Neural cell (in vitro differentiated cells): ENCODE results near the gene HDAC4.

Experiments
- EP300 ChIP-seq: fragments of 450-650 bp; conservative IDR thresholded peaks from 2 replicates; pipeline ENCODE4 v1.6.1; 2014; ENCODE audit warnings: antibody characterized with exemption, mild to moderate bottlenecking, moderate library complexity; ENCODE audit not compliant: poor library complexity, severe bottlenecking
- EZH2 ChIP-seq: fragments of 200-600, 300-800 bp; shearing (Covaris generic), sonication (generic); IDR thresholded peaks from 2 replicates; pipeline ENCODE4 v1.6.1; 2014; ENCODE audit warnings: antibody characterized with exemption, low read length, borderline replicate concordance, mild to moderate bottlenecking; ENCODE audit not compliant: insufficient read depth, poor library complexity, severe bottlenecking
- MXI1 ChIP-seq: fragments of 450-650 bp; conservative IDR thresholded peaks from 2 replicates; pipeline ENCODE4 v1.6.1; 2014; ENCODE audit warnings: antibody characterized with exemption, mild to moderate bottlenecking; ENCODE audit not compliant: poor library complexity, severe bottlenecking
- POLR2AphosphoS5 ChIP-seq: IDR thresholded peaks from 2 replicates; pipeline ENCODE4 v1.6.1; 2012
- RAD21 ChIP-seq: fragments of 450-650 bp; conservative IDR thresholded peaks from 2 replicates; pipeline ENCODE4 v1.6.1; 2014; ENCODE audit warnings: antibody characterized with exemption, mild to moderate bottlenecking, moderate library complexity
- TAF1 ChIP-seq: IDR thresholded peaks from 2 replicates; pipeline ENCODE4 v1.6.1; 2012; ENCODE audit warnings: low read depth
- TF ChIP-seq, protein P1 (sequence below): fragments of 450-650 bp; IDR thresholded peaks from 2 replicates; pipeline ENCODE4 v1.5.1; 2014; ENCODE audit warnings: antibody characterized with exemption, mild to moderate bottlenecking, moderate library complexity; ENCODE audit not compliant: poor library complexity, severe bottlenecking
- TF ChIP-seq, protein P2 (sequence below): IDR thresholded peaks from 2 replicates; pipeline ENCODE4 v1.6.1; 2012; ENCODE audit warnings: borderline replicate concordance

DNA sequence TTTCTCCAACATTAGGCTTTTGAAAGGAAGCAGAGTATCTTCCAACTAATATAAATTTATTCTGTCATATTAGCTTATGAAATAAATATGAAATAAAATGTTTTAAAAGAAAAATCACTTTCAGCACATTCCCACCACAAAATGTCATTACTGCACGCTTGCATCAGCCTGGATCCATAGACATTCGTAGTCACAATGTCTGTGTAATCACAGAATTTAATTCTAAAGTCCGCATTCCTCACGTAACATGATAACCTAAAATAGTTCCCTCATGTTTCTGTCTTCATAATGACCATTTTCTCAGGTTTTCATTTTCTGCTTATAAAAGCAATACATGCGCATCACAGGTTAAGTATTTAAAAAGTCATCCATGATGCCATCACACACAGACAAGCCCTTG lies 47.1 kb downstream of the HDAC4 start:
- TF ChIP-seq EZH2 (no peak), EP300 (no peak), RAD21 (no peak), TAF1 (no peak), POLR2AphosphoS5 (no peak), MXI1 (no peak)
- TF ChIP-seq, protein P1, sequence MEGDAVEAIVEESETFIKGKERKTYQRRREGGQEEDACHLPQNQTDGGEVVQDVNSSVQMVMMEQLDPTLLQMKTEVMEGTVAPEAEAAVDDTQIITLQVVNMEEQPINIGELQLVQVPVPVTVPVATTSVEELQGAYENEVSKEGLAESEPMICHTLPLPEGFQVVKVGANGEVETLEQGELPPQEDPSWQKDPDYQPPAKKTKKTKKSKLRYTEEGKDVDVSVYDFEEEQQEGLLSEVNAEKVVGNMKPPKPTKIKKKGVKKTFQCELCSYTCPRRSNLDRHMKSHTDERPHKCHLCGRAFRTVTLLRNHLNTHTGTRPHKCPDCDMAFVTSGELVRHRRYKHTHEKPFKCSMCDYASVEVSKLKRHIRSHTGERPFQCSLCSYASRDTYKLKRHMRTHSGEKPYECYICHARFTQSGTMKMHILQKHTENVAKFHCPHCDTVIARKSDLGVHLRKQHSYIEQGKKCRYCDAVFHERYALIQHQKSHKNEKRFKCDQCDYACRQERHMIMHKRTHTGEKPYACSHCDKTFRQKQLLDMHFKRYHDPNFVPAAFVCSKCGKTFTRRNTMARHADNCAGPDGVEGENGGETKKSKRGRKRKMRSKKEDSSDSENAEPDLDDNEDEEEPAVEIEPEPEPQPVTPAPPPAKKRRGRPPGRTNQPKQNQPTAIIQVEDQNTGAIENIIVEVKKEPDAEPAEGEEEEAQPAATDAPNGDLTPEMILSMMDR = no peak
- TF ChIP-seq, protein P2, sequence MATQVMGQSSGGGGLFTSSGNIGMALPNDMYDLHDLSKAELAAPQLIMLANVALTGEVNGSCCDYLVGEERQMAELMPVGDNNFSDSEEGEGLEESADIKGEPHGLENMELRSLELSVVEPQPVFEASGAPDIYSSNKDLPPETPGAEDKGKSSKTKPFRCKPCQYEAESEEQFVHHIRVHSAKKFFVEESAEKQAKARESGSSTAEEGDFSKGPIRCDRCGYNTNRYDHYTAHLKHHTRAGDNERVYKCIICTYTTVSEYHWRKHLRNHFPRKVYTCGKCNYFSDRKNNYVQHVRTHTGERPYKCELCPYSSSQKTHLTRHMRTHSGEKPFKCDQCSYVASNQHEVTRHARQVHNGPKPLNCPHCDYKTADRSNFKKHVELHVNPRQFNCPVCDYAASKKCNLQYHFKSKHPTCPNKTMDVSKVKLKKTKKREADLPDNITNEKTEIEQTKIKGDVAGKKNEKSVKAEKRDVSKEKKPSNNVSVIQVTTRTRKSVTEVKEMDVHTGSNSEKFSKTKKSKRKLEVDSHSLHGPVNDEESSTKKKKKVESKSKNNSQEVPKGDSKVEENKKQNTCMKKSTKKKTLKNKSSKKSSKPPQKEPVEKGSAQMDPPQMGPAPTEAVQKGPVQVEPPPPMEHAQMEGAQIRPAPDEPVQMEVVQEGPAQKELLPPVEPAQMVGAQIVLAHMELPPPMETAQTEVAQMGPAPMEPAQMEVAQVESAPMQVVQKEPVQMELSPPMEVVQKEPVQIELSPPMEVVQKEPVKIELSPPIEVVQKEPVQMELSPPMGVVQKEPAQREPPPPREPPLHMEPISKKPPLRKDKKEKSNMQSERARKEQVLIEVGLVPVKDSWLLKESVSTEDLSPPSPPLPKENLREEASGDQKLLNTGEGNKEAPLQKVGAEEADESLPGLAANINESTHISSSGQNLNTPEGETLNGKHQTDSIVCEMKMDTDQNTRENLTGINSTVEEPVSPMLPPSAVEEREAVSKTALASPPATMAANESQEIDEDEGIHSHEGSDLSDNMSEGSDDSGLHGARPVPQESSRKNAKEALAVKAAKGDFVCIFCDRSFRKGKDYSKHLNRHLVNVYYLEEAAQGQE = no peak
